Measurements from ENCODE around the gene ZFHX3. TPM values are rescaled to one million over a fixed set of nuclear protein-coding genes. Genes with fewer than 3 reads are reported as not detected.

Gene ZFHX3
- total and polyA plus RNA-seq, 8 donors = 2.5 to 17.6 (median 9.9) TPM

DNA sequence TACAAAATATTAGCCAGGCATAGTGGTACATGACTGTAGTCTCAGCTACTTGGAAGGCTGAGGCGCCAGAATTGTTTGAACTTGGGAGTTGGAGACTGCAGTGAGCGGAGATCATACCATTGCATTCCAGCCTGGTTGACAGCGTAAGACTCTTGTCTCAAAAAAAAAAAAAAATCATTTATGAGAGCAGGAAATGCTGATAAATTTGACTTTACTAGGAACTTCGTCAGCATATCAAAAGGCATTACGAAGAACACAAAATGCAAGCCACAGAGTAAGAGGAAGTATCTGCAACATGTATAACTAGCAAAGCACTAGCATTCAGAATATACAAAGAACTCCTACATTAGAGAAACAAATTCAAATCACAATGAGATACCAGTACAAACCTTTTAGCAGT, 279.3 kb downstream of the ZFHX3 start:
- FAIRE-seq (no peak), ATAC-seq (no peak), DNase-seq (no peak)
- H3K9me3 ChIP-seq = no peaks in the 10 kb centered on the region
- intact Hi-C loops (cut with DNase I) = no loop called here
- H3K36me3 ChIP-seq = no peaks in the 10 kb centered on the region
- H3K4me3 ChIP-seq = no peak overlapping the region
- 92 to 94% methylated on average over 5 of the region's 5 CpGs for WGBS, 2 donors
- H3K27ac ChIP-seq = no peak overlapping the region
- H3K4me1 ChIP-seq = no peaks in the 10 kb centered on the region
- TF ChIP-seq, protein P1, sequence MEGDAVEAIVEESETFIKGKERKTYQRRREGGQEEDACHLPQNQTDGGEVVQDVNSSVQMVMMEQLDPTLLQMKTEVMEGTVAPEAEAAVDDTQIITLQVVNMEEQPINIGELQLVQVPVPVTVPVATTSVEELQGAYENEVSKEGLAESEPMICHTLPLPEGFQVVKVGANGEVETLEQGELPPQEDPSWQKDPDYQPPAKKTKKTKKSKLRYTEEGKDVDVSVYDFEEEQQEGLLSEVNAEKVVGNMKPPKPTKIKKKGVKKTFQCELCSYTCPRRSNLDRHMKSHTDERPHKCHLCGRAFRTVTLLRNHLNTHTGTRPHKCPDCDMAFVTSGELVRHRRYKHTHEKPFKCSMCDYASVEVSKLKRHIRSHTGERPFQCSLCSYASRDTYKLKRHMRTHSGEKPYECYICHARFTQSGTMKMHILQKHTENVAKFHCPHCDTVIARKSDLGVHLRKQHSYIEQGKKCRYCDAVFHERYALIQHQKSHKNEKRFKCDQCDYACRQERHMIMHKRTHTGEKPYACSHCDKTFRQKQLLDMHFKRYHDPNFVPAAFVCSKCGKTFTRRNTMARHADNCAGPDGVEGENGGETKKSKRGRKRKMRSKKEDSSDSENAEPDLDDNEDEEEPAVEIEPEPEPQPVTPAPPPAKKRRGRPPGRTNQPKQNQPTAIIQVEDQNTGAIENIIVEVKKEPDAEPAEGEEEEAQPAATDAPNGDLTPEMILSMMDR (IDR thresholded peaks at IDR 0.05) = no peak
- H3K27me3 ChIP-seq = no peaks in the 10 kb centered on the region

GRCh38 chr16:72766506-72766905, 281.4 kb downstream of the ZFHX3 start:
- Histone ChIP-seq H3K27me3 (no peaks in the 10 kb centered on the region), H3K4me3 (no peak overlapping the region), H3K4me1 (no peaks in the 10 kb centered on the region), H3K36me3 (no peaks in the 10 kb centered on the region), H3K27ac (no peak overlapping the region), H3K9me3 (no peaks in the 10 kb centered on the region)
- WGBS, 2 donors = 85 to 95% methylated on average over 2 of the region's 2 CpGs
- TF ChIP-seq, protein P1 (IDR thresholded peaks at IDR 0.05) = no peak
- ATAC-seq (no peak), DNase-seq (no peak), FAIRE-seq (no peak)
- intact Hi-C loops (cut with DNase I) = no loop called here

GRCh38 chr16:72764015-72764654, 283.8 kb downstream of the ZFHX3 start:
- H3K27me3 ChIP-seq = no peaks in the 10 kb centered on the region
- TF ChIP-seq, protein P1 (IDR thresholded peaks at IDR 0.05) = no peak
- no peak for DNase-seq
- H3K4me1 ChIP-seq = no peaks in the 10 kb centered on the region
- no peaks in the 10 kb centered on the region for H3K36me3 ChIP-seq
- no peaks in the 10 kb centered on the region for H3K9me3 ChIP-seq
- H3K27ac ChIP-seq = no peak overlapping the region
- intact Hi-C loops (cut with DNase I) = no loop called here
- 61 to 64% methylated on average over 8 of the region's 8 CpGs for WGBS, 2 donors
- H3K4me3 ChIP-seq = no peak overlapping the region
- ATAC-seq = no peak
- no peak for FAIRE-seq

DNA sequence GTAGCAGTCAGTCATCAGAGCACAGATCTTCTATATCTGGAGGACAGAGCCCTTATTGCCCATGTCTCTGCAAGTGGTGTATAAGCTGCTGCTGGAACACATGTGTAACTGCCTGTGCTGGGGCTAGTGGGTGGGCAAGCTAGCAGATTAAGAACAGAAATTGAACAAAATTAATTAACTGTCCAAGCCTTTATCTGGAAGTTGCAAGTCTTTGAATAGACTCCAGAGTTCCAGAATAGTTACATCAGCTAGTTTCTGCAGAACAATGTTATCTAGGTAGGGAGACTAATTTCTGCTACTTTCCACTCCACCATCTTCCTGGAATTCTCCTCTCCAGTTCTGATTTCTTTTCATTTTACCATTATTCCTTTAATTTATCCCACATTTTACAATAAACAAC, 287.3 kb downstream of the ZFHX3 start:
- Histone ChIP-seq H3K4me1 (no peaks in the 10 kb centered on the region), H3K27me3 (no peaks in the 10 kb centered on the region), H3K36me3 (no peaks in the 10 kb centered on the region), H3K4me3 (no peak overlapping the region), H3K27ac (no peak overlapping the region), H3K9me3 (no peaks in the 10 kb centered on the region)
- no peak for DNase-seq
- intact Hi-C loops (cut with DNase I) = no loop called here
- TF ChIP-seq, protein P1 (IDR thresholded peaks at IDR 0.05) = no peak
- FAIRE-seq = no peak
- ATAC-seq = no peak

DNA sequence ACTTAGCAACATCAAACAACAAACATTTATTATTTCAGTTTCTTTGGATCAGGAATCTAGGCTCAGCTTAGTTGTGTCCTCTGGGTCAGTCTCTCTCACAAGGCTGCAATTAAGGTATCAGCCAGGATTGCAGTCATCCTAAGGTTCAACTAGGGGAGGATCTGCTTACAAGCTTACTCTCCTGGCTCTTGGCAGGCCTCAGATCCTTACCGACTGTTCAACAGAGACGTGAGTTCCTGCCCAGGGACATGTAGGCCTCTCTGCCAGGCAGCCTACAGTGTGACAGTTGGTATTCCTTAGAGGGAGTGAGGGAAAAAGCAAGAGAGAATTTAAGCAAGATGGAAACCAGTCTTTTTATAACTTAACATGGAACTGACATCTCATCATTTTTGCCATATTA, 294.0 kb downstream of the ZFHX3 start:
- Histone ChIP-seq H3K27ac (no peak overlapping the region), H3K27me3 (no peaks in the 10 kb centered on the region), H3K4me3 (no peak overlapping the region), H3K36me3 (no peaks in the 10 kb centered on the region), H3K9me3 (no peaks in the 10 kb centered on the region), H3K4me1 (no peaks in the 10 kb centered on the region)
- ATAC-seq = no peak
- TF ChIP-seq, protein P1 (IDR thresholded peaks at IDR 0.05) = no peak
- no peak for DNase-seq
- WGBS, 2 donors = 71 to 72% methylated on average over 2 of the region's 2 CpGs
- intact Hi-C loops (cut with DNase I) = no loop called here
- no peak for FAIRE-seq
